GM11168 (cell line): ENCODE results near the gene CNMD.

Source experiments
- in situ Hi-C: fragments of 300-500 bp; cut with MboI; formaldehyde crosslinking; loops from one replicate; pipeline ENCODE4 v1.12.0; 2022; ENCODE audit warnings: low sequenced_read_pairs; ENCODE audit not compliant: unreplicated experiment

The CNMD gene

DNA sequence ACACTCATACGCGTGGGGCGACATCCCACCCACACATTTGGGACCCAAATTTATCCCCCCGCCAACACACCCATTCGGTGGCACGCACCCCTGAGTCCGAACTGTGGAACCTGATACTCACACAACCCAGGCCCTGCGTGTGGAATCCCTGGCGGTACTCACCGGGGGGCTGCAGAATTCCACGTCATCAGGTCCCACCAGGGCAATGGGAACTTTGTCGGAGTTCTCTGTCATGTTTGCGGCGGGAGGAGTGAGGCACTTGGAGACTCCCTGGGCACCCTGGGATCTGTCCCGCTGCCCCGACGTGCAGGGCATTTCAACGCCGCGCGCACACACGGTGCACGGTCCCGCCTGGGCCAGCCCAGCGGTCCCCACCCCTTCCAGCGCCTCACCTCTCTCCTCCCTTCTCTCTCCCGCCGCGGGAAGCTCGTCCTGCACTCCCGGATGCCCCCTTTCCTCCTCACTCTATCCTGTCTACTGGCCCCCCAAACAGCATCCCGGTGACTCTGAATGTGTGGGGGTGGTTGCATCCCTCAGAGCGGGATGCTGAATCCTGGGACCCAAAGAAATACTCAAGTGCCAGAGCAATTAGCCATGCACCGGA is at the start of gene CNMD:
Gene CNMD, minus strand, starts transcription at position 353 of the 604 bp plus-strand sequence. Its CDS starts 119 bp downstream, at position 234.
- in situ Hi-C loops: no loop called here

DNA sequence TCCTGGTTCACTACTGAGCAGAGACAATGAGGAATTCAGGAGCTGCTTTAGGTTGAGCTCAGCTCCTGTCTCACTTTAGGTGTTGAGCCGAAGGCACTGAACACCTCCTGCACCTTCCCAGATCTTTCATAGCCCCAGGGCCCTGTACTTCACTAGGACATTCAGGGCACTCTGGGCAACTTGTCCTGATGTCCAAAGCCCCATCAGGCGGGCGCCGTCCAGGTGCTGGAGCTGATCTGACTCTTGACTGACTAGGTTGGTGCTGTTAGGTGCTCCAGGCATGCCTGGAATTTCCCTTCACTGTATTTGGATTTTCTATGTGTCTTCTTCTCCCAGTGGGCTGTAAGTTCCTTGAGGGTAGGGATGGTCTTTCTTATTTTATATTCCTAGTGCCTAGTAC is 48.4 kb upstream of the CNMD start:
- in situ Hi-C loops: no loop called here

DNA sequence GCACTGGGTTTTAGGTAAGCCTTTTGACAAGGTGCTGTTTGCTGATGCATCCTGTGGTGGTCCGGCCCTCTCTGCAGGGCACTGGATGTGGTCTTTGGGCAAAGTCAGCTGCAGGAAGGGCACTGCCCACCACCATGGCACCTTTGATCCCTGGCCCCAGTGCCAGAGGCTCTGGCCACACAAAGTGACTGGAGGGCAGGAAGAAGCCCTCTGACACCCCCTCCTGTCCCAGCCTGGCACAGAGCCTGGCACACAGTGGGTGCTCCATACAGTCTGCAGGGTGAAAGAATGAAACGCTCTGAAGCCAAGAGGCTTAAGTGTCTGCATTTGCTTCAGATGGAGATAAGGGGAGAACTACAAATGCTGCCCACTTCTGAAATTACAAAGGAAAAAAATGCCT is 47.6 kb upstream of the CNMD start:
- in situ Hi-C loops: no loop called here

DNA sequence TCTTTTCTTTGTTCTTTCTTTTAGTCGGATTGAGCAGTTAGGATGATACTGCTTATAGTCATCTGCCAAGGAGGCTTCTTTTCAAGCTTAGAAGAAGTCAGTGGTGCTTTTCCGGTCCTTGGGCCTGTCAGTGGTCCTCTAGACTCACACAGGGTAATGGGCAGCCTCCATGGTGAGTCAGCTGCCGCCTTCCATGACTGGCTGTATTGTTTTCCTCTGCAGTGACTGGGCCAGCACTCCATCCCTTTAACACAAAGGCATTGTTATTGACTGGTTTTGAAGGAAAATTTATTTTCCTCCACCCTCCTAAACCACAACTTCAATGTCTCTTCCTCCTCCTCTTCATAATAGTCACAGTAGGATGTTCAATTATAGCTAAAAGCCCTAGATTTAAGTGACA is 47.1 kb upstream of the CNMD start:
- in situ Hi-C loops: no loop called here

DNA sequence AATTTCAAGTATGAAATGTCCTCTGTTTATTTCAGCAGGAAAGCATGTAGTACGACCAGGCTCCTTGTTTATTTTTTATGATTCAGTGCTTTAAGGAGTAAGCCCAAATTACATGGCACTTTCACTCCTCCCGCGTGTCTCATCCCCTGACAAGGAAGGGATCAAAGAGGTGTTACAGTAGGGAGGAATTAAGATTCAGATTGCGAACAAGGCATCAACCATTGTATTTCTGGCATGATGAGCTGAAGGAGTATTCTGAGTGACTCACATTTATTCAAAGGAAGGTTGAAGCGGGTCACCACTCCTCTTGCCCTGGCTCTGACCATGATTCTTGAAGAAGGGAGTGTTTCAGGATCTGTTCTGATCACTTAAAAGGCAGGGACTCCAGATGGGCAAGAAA is 46.1 kb upstream of the CNMD start:
- in situ Hi-C loops: no loop called here

DNA sequence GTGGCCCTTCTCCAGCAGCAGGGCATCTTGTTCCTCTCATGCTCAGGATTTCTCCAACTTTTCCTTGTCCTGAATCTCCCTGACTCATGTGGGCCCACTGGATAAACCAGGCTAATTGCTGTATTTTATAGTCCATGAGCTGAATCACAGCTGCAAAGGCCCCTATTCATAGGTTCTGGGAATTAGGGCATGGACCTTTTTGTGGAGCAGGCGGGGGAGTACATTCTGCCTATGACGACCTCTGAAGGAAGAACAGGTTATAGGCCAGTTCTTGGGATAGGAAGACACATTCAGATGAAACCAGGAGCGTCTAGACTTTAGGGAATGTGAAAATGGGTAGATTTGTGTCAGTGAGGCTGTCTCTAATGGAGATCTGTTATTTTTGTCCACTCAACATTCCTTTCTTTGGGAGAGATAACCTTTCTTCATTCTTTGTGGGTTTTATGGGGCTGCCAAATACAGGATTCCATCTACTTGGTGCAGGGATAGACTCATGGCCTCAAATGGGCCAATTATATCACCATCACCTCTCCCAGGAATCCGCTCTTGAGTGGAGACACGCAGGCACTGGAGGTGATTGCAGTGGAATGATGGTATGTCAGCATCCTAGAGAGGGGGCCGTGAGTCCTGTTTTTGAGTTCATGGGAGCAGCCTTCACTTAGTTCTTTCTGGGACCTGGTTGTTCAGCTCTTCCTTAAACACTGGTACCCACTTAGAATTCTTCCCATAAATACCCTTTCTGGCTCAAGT is 45.1 kb upstream of the CNMD start:
- in situ Hi-C loops: no loop called here

DNA sequence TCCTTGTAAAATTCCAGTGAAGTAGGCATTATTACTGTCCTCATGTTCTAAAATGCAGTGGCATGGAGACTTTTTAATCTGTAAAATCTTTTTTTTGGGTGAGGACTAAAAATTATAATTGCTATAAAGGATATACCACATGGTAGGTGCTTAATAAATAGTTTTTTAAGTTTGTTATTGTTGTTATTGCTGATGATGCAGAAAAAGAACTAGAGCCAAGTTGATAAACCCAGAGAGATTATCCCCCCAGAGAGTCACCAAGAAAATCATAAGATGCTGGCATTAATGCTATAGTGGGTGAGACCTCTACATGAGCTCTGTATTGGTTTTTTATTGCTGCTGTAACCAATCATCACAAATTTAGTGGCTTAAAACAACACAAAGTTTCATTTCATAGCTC is 44.3 kb upstream of the CNMD start:
- in situ Hi-C loops: no loop called here

DNA sequence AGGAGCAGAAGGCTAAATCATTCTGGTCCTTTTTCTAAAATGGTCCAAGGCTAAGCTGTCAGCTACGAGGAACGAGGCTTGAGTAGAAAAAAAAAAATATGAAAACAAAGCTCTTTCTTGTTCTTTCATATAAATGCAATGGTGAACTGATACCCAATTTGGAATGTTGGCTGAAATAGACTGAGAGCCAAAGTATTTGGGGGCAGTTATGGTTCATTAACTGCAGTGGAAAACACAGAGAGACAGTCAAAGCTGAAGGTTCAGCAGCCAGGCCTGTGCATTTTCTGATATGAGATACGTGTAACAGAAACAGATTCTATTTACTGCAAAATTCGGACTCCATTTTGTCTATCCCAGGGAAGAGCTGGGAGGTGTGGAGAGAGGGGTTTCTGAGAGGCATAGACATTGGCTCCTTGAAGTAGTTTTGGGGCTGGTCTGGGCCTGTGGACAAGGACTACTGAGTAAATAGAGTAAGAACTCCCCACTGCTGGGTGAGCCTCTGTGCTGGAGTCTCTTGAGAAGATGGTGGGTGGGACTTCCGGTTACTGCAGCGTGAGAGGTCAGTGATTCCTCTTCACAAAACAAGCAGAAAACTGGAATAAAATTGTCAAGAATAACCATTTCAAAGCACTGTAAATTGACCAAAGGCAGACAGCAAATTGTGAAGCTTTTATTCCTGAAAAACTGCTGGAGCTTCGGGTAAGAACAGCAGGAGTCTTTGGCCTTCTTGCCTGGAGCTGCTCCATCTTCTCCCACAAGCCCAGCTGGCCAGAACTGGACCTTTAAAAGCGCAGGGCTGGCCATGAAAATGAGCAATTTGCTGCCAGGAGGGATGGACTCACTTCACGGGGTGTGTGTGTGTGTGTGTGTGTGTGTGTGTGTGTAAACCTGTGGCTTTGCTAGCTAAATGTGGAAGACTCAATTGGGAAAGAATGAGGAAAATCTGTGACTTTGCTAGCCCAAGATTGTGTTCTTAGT is 43.1 kb upstream of the CNMD start:
- in situ Hi-C loops: no loop called here

DNA sequence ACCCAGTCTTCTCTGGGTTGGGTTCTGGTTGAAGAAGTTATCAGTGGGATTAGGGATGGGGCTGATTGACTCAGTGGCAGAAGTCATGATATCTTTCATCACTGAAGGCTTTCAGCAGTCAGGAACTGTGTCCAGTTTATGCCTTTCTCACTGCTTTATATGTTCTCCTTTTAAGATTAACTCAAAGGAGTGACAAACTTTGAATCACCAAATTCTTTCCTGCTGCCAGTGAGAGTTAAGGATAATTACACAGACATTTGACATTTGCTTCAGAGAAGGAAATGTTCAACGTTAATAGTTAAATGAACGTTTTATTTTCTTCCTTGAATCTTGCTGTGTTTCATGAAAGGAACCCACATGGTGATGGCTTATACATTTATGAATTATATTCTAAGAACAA is 41.0 kb upstream of the CNMD start:
- in situ Hi-C loops: no loop called here

DNA sequence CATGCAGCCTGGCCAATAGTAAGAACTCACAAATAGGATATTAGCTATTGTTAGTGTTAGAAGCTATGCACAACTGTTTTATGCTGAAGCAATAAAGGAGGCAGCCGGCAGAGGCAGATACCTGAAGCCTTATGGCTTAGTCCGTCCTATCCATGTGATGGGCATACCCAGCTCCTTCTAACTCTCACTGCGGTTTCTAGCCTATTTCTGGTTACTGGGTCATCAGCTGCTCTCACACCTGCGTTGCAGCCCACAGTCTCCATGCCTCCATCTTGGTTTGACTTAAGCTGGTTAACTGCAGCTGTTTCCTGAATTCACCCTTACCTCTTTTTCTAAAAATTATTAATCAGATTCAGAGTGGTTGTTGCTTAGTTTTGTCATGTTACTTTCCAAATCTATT is 40.5 kb upstream of the CNMD start:
- in situ Hi-C loops: no loop called here

DNA sequence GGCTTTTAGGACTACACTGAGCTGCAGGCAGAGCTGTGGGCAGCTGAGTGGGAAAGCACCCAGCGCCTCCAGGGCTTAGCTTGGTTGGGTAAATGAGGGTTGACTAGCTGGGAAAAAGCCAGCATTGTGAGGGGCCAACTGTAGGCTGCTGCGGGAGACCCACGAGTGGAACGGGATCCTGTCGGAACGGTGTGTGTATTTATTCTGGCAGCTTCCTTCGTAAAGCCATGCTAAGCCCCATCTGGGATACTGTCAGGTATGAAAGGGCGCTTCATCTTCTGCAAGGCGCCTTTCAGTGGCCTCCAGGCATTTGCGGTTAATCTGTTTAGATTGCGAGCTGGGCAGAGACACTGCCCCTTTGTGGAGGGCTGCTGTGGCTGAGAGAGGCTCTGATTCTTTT is 39.5 kb upstream of the CNMD start:
- in situ Hi-C loops: no loop called here

DNA sequence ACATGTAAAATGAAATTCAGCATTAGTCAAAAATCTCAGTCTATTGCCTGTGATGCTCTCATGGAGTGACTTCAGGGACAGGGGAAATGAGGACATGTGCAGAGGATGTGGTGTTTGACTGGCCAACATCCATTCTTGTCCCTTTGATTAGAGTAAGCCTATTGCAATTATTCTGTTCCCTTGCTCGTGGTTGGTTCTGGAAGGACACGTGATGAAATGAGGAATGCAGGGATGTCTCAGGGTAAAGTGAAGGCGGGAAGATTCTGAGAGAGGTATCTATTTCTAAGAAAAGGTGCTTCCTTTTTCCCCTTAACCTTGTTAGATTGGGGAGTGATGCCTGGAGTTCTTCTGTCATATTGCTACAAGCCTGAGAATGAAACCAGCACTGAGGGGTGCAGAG is 37.1 kb upstream of the CNMD start:
- in situ Hi-C loops: no loop called here

DNA sequence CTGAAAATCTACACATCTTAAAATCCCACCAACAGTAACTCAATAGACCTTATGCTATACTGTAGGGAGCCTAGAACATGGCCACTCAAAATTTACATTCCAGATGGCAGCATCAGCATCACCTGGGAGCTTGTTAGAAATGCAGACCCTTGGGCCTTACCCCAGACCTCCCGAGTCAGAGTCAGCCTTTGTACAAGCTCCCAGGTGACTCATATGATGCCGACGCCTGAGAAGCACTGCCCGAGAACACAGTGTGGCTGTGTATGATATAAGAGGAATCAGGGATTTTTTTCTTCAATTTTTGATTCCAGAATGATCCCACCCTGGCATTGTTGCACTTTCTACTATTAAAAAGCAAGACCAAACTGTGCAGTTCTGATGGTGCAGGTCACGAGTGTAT is 35.9 kb upstream of the CNMD start:
- in situ Hi-C loops: no loop called here

DNA sequence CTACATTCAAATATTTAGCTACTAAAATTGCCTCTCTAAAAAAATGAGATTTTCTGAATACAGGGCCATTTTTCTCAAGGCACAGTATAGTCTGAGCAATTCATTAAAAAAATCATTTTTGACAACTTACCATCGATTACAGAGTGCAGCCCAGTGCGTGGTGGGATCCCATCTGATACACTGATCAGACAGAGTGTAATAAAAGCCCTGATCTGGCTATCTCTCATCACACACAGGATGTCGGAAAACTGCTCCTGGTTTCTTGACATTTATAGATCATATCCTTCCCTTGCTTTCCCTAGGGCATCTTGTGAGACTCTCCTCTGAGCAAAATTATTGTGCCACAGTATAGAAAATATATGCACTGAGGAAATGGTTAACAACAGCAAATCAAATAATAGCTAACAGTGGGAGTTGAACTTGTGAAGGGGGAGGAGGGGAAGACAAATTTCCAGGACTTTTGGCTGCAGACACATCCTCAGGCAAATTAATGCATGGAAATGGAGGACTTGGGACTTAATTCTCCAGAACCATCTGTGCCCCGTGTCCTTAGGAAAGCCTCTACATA is 28.4 kb upstream of the CNMD start:
- in situ Hi-C loops: no loop called here

DNA sequence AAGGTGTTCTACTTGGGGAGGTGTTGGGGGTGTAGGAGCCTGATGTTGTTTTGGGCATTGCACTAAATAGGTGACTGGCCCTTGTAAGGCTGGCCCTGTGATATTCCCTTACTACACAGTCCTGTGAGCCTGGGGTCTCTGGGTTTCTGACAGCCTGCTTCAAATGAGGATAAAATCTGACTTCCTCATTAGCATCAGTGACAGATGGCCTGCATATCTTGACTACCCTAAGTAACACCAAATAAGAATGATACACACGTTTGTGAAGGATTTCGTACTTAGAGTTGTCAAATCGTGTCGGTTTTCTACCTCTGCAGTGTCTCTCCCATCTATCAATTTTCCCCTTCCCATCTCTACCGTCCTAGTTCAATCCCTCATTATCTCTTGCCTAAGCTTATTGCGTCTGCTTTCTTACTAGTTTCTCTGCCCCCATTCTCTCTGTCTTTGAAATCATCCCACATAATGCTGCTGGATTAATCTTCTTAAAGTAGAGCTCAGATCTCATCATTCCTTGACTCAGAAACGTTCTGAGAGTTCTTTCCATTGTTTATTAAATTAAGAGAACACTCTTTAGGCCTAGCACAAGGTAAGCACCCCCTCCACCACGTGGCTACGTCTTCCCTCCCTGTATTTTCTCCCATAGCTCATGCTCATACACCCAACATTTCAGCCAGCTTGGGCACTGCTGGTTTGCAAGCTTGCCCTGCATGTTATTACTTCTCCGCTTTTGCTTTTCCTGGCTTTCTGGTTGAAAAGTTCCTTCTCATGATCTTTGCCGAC is 26.2 kb upstream of the CNMD start:
- in situ Hi-C loops: no loop called here

DNA sequence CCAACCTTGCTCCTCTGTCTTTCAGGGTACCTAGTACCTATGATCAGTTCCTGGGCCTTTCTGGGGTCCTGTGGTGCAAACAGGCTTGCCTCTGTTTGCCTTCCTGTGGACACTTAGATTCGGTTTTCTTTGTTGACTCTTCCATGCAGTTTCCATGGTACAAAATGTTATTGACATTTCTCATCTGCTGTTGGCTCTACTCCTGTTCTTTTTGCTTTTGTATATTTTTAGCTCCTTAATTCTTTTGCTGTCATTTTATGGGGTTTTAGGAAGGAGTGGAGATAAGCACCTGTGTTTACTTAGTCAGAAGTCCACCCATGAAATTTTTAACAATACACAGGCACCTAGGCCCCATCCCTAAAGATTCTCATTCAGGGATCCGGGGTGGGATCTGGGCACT is 20.5 kb upstream of the CNMD start:
- in situ Hi-C loops: no loop called here

DNA sequence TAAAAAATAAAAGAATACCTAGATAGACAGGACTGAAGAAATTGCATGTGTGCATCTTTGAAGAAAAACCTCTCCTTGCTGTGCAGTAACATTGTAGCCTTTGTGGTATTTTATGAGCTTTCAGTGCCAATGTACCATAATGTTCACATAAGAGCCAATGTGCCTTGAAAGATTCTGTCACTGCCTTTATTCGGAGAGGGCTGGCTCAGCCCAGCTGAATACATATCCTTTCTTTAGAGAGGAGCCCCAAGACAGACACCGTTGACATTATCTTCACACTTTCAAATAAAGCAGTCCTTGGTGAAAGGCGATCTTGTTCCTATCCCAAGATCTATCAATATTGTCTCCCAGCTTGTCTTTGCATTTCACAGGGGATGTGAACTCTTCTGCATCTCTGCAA is 18.5 kb upstream of the CNMD start:
- in situ Hi-C loops: no loop called here

DNA sequence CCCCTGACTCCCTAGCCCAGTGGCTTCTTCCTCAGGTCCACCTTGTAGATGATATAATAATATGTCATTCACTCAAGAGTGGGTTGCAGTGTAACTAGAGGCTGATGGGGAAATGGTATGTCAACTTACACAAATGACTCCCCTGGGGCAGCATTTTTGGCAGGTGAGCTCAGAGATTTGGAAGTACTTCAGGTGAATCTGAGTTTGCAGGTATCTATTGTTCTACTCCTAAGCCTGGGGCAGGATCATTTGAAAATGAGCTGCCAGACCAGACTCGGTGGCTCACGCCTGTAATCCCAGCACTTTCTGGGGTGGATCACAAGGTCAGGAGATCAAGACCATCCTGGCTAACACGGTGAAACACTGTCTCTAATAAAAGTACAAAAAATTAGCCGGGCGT is 11.6 kb upstream of the CNMD start:
- in situ Hi-C loops: no loop called here

DNA sequence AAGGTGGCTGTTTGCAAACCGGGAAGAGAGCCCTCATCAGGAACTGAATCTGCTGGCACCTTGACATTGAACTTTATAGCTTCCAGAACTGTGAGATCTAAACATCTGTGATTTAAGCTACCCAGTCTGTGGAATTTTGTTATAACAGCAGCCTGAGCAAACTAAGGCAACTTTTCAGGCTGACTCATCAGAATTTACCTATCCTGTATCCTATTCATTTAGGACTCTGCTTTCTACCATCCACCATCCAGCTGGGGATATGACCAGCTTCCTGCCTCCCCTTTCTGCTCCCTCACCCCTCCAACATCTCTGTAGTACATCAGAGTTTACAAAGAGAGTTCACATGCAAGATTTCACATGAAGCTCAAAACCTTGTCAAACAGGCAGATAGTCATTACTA is 11.1 kb upstream of the CNMD start:
- in situ Hi-C loops: no loop called here

DNA sequence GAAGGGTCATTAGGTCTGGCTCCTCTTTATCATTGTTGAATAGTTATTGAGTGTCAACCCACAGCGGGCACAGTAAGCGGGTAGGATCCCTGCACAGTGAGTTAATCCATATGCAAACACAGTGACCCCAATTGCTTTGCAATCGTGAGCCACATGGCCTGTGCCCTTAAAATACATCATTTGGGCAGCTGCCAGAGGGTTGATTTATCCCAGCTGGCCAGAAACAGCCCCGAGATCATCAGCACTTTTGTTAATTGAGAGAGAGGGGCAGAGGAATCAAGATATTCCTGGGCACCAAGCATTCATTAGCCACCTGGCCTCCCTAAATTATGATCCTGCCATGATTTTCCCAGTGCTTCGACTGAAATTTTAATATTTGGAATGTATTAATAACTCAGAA is 9.8 kb upstream of the CNMD start:
- in situ Hi-C loops: no loop called here
